Measurements from ENCODE around the gene BMPER.

GRCh38 chr7:34022626-34023025 is 117.3 kb downstream of the BMPER start:
- TF ChIP-seq, protein P1, sequence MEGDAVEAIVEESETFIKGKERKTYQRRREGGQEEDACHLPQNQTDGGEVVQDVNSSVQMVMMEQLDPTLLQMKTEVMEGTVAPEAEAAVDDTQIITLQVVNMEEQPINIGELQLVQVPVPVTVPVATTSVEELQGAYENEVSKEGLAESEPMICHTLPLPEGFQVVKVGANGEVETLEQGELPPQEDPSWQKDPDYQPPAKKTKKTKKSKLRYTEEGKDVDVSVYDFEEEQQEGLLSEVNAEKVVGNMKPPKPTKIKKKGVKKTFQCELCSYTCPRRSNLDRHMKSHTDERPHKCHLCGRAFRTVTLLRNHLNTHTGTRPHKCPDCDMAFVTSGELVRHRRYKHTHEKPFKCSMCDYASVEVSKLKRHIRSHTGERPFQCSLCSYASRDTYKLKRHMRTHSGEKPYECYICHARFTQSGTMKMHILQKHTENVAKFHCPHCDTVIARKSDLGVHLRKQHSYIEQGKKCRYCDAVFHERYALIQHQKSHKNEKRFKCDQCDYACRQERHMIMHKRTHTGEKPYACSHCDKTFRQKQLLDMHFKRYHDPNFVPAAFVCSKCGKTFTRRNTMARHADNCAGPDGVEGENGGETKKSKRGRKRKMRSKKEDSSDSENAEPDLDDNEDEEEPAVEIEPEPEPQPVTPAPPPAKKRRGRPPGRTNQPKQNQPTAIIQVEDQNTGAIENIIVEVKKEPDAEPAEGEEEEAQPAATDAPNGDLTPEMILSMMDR (IDR thresholded peaks at IDR 0.05), result no peak
- no peak for TF ChIP-seq POLR2A (IDR thresholded peaks at IDR 0.05)

Data from uterus (tissue), 2 donors.